ENCODE results near the gene PATL1.

DNA sequence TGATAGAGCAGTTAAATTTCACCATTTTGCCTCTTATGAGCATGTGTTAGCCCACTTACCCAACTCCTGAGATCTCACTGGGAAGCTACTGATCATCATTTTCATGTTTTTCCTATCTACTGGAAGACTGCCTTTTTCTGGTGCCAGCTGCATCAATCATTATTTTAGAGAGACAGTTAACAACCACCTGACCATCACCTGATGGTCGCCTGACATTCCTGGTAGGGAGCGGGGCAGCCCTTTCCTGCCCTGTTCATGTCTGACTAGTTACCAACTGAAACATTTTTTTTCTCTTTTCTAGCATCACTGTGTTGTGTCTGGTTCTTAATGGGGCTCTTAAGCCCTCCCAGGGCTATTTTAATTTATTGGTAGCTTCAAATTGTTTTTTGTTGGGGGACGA lies 20.2 kb upstream of the PATL1 start:
- no peak for TF ChIP-seq CTCF (IDR thresholded peaks at IDR 0.05)
- TF ChIP-seq ZFX (IDR thresholded peaks at IDR 0.05; ENCODE audit: borderline replicate concordance): no peak

Data from 22Rv1 (cell line).